ENCODE measurements around the gene SLC14A1. TPM values are rescaled to one million over a fixed set of nuclear protein-coding genes. Genes with fewer than 3 reads are reported as not detected.

The SLC14A1 gene
- total RNA-seq: 10 to 100 TPM in 5 of 7 donors, 1 to 10 TPM in 2; 6.0 to 26.0 (median 10.3) TPM
- polyA plus RNA-seq: 1 to 10 TPM; 3.4 to 8.2 (median 3.5) TPM
- long read RNA-seq, donor 1, partial matches to known transcripts: 0 of 5 reads
- long read RNA-seq, donor 1, other reads (novel, unspliced or antisense): 0 of 5 reads
- long read RNA-seq, donor 2, partial matches to known transcripts: 0 of 4 reads
- long read RNA-seq, donor 2, other reads (novel, unspliced or antisense): 0 of 4 reads

DNA sequence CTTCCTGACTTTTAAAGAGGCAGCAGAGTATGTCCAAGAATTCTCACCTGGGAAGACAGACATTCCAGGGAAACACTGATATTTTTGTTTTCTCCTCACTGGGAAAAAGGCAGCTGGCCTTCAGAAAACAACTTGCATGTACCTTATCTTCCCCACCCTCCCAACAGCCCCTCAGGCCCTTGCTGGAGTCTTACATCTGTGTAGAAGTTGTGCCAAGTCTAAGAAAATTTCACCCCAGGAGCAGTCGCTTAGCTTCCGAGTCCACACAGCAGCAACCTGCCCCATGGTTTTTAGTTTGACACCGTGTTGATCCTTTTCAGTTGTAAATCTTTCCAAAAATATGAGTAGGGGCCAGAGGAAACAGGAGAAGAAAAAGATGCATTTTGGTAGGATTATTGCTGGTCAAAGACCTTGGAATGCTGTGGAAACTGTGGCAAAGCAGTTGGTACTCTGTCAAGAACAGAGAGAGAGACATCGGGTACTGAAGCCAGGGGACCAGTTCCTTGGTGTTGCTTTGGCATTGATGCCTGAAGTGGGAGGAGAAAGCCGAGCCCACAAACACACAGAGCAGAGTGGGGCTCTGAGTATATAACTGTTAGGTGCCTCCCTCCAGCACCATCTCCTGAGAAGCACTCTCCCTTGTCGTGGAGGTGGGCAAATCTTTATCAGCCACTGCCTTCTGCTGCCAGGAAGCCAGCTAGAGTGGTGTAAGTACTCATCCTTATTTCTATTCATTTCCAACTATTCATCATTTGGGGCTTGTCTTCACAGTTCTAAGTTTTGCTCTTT lies at the start of gene SLC14A1:
Gene SLC14A1, plus strand, starts transcription at position 615 of the 789 bp plus-strand sequence. CDS start 6,140 bp downstream, outside the sequence.
- no peak for DNase-seq
- H3K27ac ChIP-seq: no peak within 1 kb of the TSS
- no peak within 1 kb of the TSS for H3K4me3 ChIP-seq
- 51 to 78% (median 54%) methylated on average over 6 of the region's 6 CpGs for WGBS, 5 donors
- no peaks in the 10 kb centered on the region for H3K27me3 ChIP-seq (replicated peaks in 1 of 7)
- TF ChIP-seq POLR2AphosphoS5 (IDR thresholded peaks at IDR 0.05) (no peak), POLR2A (IDR thresholded peaks at IDR 0.05) (no peak)
- TF ChIP-seq, protein P1, sequence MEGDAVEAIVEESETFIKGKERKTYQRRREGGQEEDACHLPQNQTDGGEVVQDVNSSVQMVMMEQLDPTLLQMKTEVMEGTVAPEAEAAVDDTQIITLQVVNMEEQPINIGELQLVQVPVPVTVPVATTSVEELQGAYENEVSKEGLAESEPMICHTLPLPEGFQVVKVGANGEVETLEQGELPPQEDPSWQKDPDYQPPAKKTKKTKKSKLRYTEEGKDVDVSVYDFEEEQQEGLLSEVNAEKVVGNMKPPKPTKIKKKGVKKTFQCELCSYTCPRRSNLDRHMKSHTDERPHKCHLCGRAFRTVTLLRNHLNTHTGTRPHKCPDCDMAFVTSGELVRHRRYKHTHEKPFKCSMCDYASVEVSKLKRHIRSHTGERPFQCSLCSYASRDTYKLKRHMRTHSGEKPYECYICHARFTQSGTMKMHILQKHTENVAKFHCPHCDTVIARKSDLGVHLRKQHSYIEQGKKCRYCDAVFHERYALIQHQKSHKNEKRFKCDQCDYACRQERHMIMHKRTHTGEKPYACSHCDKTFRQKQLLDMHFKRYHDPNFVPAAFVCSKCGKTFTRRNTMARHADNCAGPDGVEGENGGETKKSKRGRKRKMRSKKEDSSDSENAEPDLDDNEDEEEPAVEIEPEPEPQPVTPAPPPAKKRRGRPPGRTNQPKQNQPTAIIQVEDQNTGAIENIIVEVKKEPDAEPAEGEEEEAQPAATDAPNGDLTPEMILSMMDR (IDR thresholded peaks at IDR 0.05 in 8 of 11, conservative IDR thresholded peaks at IDR 0.05 in 3 of 11): no peak
- H3K9me3 ChIP-seq: no peaks in the 10 kb centered on the region
- intact Hi-C loops (cut with DNase I; ENCODE audit: low total_unique reads): loop anchor here (10.0 kb wide), 1 partner anchor 121 kb away; no protein-coding TSS in a partner anchor
- peaks cover 0 to 4% (median 0%) of the 10 kb centered on the region in 6 donors for H3K4me1 ChIP-seq
- H3K36me3 ChIP-seq: no peaks in the 10 kb centered on the region

DNA sequence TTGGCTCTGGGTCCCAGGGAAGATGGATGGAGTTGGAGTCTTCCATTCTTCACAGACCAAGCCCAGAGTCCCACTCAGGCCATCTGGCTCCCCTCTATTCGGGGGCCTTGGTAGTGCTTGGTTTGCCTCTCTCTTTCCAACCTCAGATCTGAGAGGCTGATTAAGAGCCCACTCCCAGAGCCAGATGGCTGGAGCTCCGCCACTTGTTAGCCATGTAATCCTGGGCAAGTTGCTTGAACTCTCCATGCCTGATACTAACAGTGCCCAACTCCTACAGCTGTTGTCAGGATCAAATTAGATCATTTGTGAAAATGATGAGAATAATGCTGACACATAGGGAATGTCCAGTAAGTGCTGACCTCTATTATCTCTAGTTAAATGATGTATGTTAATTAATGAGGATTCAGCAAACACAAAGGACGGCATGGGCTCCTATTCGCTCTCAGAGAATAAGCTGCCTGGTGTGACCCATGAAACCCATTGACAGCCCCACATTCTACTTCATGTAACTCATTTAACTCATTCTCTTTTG lies 46.6 kb upstream of the SLC14A1 start:
- no peaks in the 10 kb centered on the region for H3K36me3 ChIP-seq
- intact Hi-C loops (cut with DNase I; ENCODE audit: low total_unique reads): no loop called here
- no peak overlapping the region for H3K4me3 ChIP-seq
- TF ChIP-seq POLR2AphosphoS5 (IDR thresholded peaks at IDR 0.05): no peak
- TF ChIP-seq POLR2A (IDR thresholded peaks at IDR 0.05): no peak
- TF ChIP-seq, protein P1 (IDR thresholded peaks at IDR 0.05 in 8 of 11, conservative IDR thresholded peaks at IDR 0.05 in 3 of 11): no peak
- H3K27me3 ChIP-seq (replicated peaks in 1 of 7): no peaks in the 10 kb centered on the region
- 92 to 97% (median 94%) methylated on average over 4 of the region's 4 CpGs for WGBS, 5 donors
- no peak for DNase-seq
- H3K4me1 ChIP-seq: no peaks in the 10 kb centered on the region
- no peaks in the 10 kb centered on the region for H3K9me3 ChIP-seq
- no peak overlapping the region for H3K27ac ChIP-seq

DNA sequence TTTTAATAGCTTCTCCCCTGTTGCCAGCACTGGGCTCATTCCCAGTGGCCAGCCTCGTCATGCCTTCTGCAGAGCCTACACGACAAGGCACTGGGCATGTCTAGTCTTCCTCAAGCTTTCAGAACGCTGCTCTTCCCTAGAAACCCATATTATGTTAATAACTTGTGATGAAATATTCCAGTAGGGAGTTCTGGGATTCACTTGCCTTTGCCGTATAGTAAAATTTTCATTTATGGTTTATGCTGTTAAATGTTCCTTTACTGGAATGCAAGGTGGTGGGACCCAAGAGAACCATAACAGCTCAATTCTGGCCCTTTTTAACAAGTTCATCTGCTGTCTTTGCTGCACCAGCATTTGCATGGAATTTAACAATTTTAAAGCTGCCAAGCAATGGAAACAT lies 45.5 kb upstream of the SLC14A1 start:
- DNase-seq: no peak
- Histone ChIP-seq H3K27me3 (replicated peaks in 1 of 7) (no peaks in the 10 kb centered on the region), H3K4me3 (no peak overlapping the region), H3K36me3 (no peaks in the 10 kb centered on the region), H3K9me3 (no peaks in the 10 kb centered on the region), H3K27ac (no peak overlapping the region), H3K4me1 (peaks cover 0 to 5% (median 0%) of the 10 kb centered on the region in 6 donors)
- 83 to 98% (median 90%) methylated on average over 4 of the region's 4 CpGs for WGBS, 5 donors
- no peak for TF ChIP-seq POLR2A (IDR thresholded peaks at IDR 0.05)
- TF ChIP-seq, protein P1 (IDR thresholded peaks at IDR 0.05 in 8 of 11, conservative IDR thresholded peaks at IDR 0.05 in 3 of 11): no peak
- no peak for TF ChIP-seq POLR2AphosphoS5 (IDR thresholded peaks at IDR 0.05)
- intact Hi-C loops (cut with DNase I; ENCODE audit: low total_unique reads): no loop called here

DNA sequence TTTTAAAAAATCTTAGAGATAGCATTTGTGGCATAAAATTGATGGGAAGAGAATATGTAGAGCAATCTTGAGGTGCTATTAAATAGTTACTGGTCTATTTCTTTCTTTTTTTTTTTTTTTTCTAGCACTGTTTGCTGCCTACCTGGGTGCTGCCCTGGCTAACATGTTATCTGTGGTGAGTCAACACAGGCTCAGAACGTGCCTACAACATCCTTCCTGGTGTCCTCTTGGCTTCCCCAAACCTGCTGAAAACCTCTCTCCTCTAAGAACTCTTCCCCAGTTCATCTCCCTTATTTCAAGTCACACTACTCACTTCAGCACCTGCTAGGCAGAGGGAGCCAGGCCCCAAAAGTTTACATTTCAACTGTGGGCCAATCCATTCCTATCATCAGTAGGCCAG lies 45.1 kb upstream of the SLC14A1 start:
- no peaks in the 10 kb centered on the region for H3K36me3 ChIP-seq
- no peak overlapping the region for H3K4me3 ChIP-seq
- no peak for TF ChIP-seq POLR2AphosphoS5 (IDR thresholded peaks at IDR 0.05)
- TF ChIP-seq POLR2A (IDR thresholded peaks at IDR 0.05): no peak
- TF ChIP-seq, protein P1 (IDR thresholded peaks at IDR 0.05 in 8 of 11, conservative IDR thresholded peaks at IDR 0.05 in 3 of 11): no peak
- no peaks in the 10 kb centered on the region for H3K9me3 ChIP-seq
- H3K27ac ChIP-seq: no peak overlapping the region
- H3K4me1 ChIP-seq: peaks cover 0 to 9% (median 0%) of the 10 kb centered on the region in 6 donors
- intact Hi-C loops (cut with DNase I; ENCODE audit: low total_unique reads): no loop called here
- no peak for DNase-seq
- no peaks in the 10 kb centered on the region for H3K27me3 ChIP-seq (replicated peaks in 1 of 7)
- 19 to 35% (median 28%) methylated on average over 1 of the region's 1 CpG for WGBS, 5 donors
